NCI-H1105 (cell line): ENCODE results near the gene AZGP1.
A peak's percentile ranks its signal among the peaks of the same experiment; 100 is the strongest.
"Not testable (repeated sequence)": the region's sequence is repeated elsewhere in the genome, so short reads cannot be mapped to it uniquely, and the experiment has no call there.

Experiments used
- DNase-seq: peaks from one replicate; lab custom pipeline; 2025; lab: John Stamatoyannopoulos, UW

The AZGP1 gene

GRCh38 chr7:99952649-99953048 is 23.2 kb downstream of the AZGP1 start:
- DNase-seq = not testable (repeated sequence)

- not testable (repeated sequence) for DNase-seq
These were observed 25.0 kb downstream of the AZGP1 start for GRCh38 chr7:99950819-99951218.

- no peak for DNase-seq
These were observed 26.1 kb downstream of the AZGP1 start for GRCh38 chr7:99949645-99950228.

- DNase-seq = no peak
These were observed 28.2 kb downstream of the AZGP1 start for GRCh38 chr7:99947608-99948007.

GRCh38 chr7:99944497-99945070 is 31.2 kb downstream of the AZGP1 start:
- DNase-seq = no peak

- DNase-seq = no peak
These were observed 32.0 kb downstream of the AZGP1 start for GRCh38 chr7:99943641-99944496.

- no peak for DNase-seq
These were observed 37.5 kb downstream of the AZGP1 start for GRCh38 chr7:99938296-99938695.

GRCh38 chr7:99935009-99935408 is 40.8 kb downstream of the AZGP1 start:
- DNase-seq = not testable (repeated sequence)

- no peak for DNase-seq
These were observed 45.5 kb downstream of the AZGP1 start for GRCh38 chr7:99930376-99930775.

GRCh38 chr7:99929730-99930053 is 46.1 kb downstream of the AZGP1 start:
- no peak for DNase-seq

GRCh38 chr7:99928994-99929729 is 46.7 kb downstream of the AZGP1 start, which contains the start of gene GJC3:
Gene GJC3 (minus strand): TSS chr7:99929620. CDS start chr7:99929620, 0 bp downstream.
- DNase-seq = peak; percentile 46

- DNase-seq = no peak
These were observed 47.6 kb downstream of the AZGP1 start for GRCh38 chr7:99928188-99928587.

GRCh38 chr7:99927536-99927935 is 48.3 kb downstream of the AZGP1 start:
- DNase-seq = no peak

GRCh38 chr7:99926321-99926720 is 49.5 kb downstream of the AZGP1 start:
- no peak for DNase-seq

GRCh38 chr7:99923200-99923599 is 52.6 kb downstream of the AZGP1 start:
- DNase-seq = no peak

- no peak for DNase-seq
These were observed 55.7 kb downstream of the AZGP1 start for GRCh38 chr7:99920149-99920548.

- DNase-seq = no peak
These were observed 56.1 kb downstream of the AZGP1 start for GRCh38 chr7:99919814-99920112.

GRCh38 chr7:99918959-99919813 is 56.6 kb downstream of the AZGP1 start, which contains the start of gene TRIM4:
Gene TRIM4 (minus strand): TSS chr7:99919530. CDS start chr7:99919401, 129 bp downstream.
- peak; percentile 85 for DNase-seq
